ENCODE data around the gene CLINT1. TPM values are rescaled to one million over a fixed set of nuclear protein-coding genes. Genes with fewer than 3 reads are reported as not detected.
A peak's percentile ranks its signal among the peaks of the same experiment; 100 is the strongest.

Gene CLINT1
- total RNA-seq, 1 donor from 2014 or later = 62.3 TPM

DNA sequence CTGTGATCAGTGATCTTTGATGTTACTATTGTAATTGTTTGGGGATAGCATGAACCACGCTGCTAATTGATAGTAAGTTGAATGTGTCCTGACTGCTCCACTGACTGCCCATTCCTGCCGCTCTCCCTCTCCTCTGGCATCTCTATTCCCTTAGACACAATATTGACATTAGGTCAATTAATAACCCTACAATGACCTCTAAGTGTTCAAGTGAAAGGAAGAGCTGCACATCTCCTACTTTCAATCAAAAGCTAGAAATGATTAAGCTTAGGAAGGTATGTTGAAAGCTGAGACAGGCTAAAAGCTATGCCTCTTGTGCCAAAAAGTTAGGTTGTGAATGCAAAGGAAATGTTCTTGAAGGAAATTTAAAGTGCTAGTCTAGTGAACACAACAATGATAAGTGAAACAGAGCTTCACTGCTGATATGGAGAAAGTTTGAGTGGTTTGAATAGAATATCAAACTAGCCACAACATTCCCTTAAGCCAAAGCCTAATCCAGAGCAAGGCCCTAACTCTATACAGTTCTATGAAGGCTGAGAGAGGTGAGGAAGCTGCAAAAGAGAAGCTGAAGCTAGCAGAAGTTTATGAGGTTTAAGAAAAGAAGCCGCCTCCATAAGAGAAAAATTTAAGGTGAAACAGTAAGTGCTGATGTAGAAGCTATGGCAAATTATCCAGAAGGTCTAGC lies 12.9 kb downstream of the CLINT1 start:
- H3K9me3 Mint-ChIP-seq (ENCODE audit: unreplicated experiment) = peaks cover 5% of the 10 kb centered on the region
- no peak overlapping the region for H3K27ac Mint-ChIP-seq (ENCODE audit: unreplicated experiment)
- H3K27me3 Mint-ChIP-seq (ENCODE audit: unreplicated experiment) = no peaks in the 10 kb centered on the region
- peaks cover 15% of the 10 kb centered on the region for H3K4me1 Mint-ChIP-seq (ENCODE audit: unreplicated experiment)
- no peak for DNase-seq (ENCODE audit: extremely low spot score, unreplicated experiment)
- no peak overlapping the region for H3K4me3 Mint-ChIP-seq (ENCODE audit: unreplicated experiment)
- TF ChIP-seq, protein P1, sequence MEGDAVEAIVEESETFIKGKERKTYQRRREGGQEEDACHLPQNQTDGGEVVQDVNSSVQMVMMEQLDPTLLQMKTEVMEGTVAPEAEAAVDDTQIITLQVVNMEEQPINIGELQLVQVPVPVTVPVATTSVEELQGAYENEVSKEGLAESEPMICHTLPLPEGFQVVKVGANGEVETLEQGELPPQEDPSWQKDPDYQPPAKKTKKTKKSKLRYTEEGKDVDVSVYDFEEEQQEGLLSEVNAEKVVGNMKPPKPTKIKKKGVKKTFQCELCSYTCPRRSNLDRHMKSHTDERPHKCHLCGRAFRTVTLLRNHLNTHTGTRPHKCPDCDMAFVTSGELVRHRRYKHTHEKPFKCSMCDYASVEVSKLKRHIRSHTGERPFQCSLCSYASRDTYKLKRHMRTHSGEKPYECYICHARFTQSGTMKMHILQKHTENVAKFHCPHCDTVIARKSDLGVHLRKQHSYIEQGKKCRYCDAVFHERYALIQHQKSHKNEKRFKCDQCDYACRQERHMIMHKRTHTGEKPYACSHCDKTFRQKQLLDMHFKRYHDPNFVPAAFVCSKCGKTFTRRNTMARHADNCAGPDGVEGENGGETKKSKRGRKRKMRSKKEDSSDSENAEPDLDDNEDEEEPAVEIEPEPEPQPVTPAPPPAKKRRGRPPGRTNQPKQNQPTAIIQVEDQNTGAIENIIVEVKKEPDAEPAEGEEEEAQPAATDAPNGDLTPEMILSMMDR (IDR thresholded peaks at IDR 0.05) = no peak
- peaks cover 16% of the 10 kb centered on the region for H3K36me3 Mint-ChIP-seq (ENCODE audit: unreplicated experiment)

DNA sequence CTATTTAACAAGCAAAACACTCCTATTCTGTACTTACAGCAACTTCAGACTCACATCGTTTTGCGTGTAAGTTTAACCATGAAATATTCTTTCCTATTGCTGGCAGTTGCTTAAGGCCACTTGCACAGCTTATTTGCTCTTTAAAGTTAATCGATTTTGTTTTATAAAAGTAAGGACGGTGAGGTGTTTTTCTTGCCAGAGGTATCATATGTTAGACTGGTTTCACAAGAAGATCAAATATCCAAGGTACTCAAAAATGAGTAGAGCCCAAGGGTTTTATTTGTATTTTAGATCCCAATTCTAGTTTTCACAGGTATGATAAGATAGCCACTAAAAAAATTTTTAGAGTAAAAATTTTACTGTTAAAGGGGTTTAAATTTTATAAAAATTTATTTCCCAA lies 16.2 kb downstream of the CLINT1 start:
- peaks cover 16% of the 10 kb centered on the region for H3K4me1 Mint-ChIP-seq (ENCODE audit: unreplicated experiment)
- peaks cover 5% of the 10 kb centered on the region for H3K9me3 Mint-ChIP-seq (ENCODE audit: unreplicated experiment)
- TF ChIP-seq, protein P1 (IDR thresholded peaks at IDR 0.05) = no peak
- H3K27ac Mint-ChIP-seq (ENCODE audit: unreplicated experiment) = peak overlapping the region; percentile 10
- no peaks in the 10 kb centered on the region for H3K27me3 Mint-ChIP-seq (ENCODE audit: unreplicated experiment)
- peaks cover 21% of the 10 kb centered on the region for H3K36me3 Mint-ChIP-seq (ENCODE audit: unreplicated experiment)
- no peak for DNase-seq (ENCODE audit: extremely low spot score, unreplicated experiment)
- no peak overlapping the region for H3K4me3 Mint-ChIP-seq (ENCODE audit: unreplicated experiment)

GRCh38 chr5:157842185-157842584 lies 16.8 kb downstream of the CLINT1 start:
- H3K27me3 Mint-ChIP-seq (ENCODE audit: unreplicated experiment) = no peaks in the 10 kb centered on the region
- no peak overlapping the region for H3K4me3 Mint-ChIP-seq (ENCODE audit: unreplicated experiment)
- peaks cover 15% of the 10 kb centered on the region for H3K36me3 Mint-ChIP-seq (ENCODE audit: unreplicated experiment)
- peaks cover 5% of the 10 kb centered on the region for H3K9me3 Mint-ChIP-seq (ENCODE audit: unreplicated experiment)
- H3K4me1 Mint-ChIP-seq (ENCODE audit: unreplicated experiment) = peaks cover 16% of the 10 kb centered on the region
- DNase-seq (ENCODE audit: extremely low spot score, unreplicated experiment) = no peak
- TF ChIP-seq, protein P1 (IDR thresholded peaks at IDR 0.05) = no peak
- peak overlapping the region; percentile 52 for H3K27ac Mint-ChIP-seq (ENCODE audit: unreplicated experiment)

DNA sequence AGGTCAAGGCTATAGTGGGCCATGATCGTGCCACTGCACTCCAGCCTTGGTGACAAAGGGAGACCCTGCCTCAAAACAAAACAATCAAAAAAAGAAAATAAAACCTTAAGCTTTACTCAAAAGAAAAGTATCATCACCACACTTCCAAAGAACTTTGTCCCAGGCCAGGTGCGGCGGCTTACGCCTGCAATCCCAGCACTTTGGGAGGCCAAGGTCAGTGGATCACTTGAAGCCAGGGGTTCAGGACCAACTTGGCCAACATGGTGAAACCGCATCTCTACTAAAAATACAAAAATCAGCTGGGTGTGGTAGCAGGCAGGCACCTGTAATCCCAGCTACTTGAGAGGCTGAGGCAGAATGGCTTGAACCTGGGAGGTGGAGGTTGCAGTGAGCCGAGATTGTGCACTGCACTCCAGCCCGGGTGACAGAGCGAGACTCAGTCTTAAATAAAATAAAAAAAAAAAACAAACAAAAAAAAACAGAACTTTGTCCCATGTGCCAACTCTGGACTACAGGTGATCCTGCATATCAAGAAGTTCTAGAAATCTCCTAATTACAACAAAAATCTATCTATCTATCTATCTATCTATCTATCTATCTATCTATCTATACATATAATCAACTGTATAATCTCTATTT lies 19.7 kb downstream of the CLINT1 start:
- H3K4me3 Mint-ChIP-seq (ENCODE audit: unreplicated experiment) = no peak overlapping the region
- DNase-seq (ENCODE audit: extremely low spot score, unreplicated experiment) = no peak
- H3K4me1 Mint-ChIP-seq (ENCODE audit: unreplicated experiment) = peaks cover 16% of the 10 kb centered on the region
- H3K9me3 Mint-ChIP-seq (ENCODE audit: unreplicated experiment) = no peaks in the 10 kb centered on the region
- peaks cover 5% of the 10 kb centered on the region for H3K36me3 Mint-ChIP-seq (ENCODE audit: unreplicated experiment)
- TF ChIP-seq, protein P1 (IDR thresholded peaks at IDR 0.05) = no peak
- H3K27ac Mint-ChIP-seq (ENCODE audit: unreplicated experiment) = no peak overlapping the region
- H3K27me3 Mint-ChIP-seq (ENCODE audit: unreplicated experiment) = no peaks in the 10 kb centered on the region

DNA sequence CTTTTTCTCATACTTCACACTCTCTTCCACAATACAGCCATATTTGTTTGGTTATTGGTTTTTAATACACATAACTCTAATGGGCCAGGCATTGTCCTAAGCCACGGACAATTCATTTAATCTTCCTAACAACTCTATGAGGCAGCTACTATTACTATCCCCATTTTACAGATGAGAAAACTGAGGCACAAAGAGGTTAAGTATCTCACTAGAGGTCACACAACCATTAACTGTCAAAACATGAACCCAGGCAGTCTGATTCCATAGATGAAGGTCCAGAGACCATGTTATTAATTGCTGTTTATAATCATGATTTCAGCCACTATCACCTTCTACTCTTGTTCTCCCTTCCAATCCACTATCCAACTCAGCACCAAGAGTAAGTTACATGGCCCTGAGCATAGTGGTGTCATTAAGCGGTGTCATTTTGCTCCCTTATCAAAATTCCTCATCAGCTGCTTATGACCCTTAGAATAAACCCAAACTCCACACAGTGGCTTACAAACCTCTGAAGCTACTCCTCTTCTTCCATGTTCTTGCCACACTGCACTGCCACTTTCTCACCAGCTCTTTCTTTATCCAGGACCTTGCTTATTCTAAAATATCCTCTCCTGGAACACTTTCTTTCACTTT lies 22.7 kb downstream of the CLINT1 start:
- H3K36me3 Mint-ChIP-seq (ENCODE audit: unreplicated experiment) = peaks cover 5% of the 10 kb centered on the region
- TF ChIP-seq, protein P1 (IDR thresholded peaks at IDR 0.05) = no peak
- no peak for DNase-seq (ENCODE audit: extremely low spot score, unreplicated experiment)
- H3K4me1 Mint-ChIP-seq (ENCODE audit: unreplicated experiment) = peaks cover 4% of the 10 kb centered on the region
- no peaks in the 10 kb centered on the region for H3K9me3 Mint-ChIP-seq (ENCODE audit: unreplicated experiment)
- no peaks in the 10 kb centered on the region for H3K27me3 Mint-ChIP-seq (ENCODE audit: unreplicated experiment)
- H3K27ac Mint-ChIP-seq (ENCODE audit: unreplicated experiment) = no peak overlapping the region
- H3K4me3 Mint-ChIP-seq (ENCODE audit: unreplicated experiment) = no peak overlapping the region
